K562 (cell line): ENCODE data around the gene KRT8. TPM values are rescaled to one million over a fixed set of nuclear protein-coding genes. Genes with fewer than 3 reads are reported as not detected.

Source experiments
- ATF3 ChIP-seq, 2 experiments: fragments of 450-650 bp in 1 of 2; sonication (generic) in 1 of 2; formaldehyde crosslinking in 1 of 2; IDR thresholded peaks in 1 of 2; conservative IDR thresholded peaks in 1 of 2; 2 replicates each; pipeline versions ENCODE4 v1.6.1 to v1.8.1; 2016 to 2023; ENCODE audit warnings: mild to moderate bottlenecking in 2 of 2, moderate library complexity in 2 of 2, inconsistent platforms in 1 of 2, missing genetic modification reagents in 1 of 2
- CBX5 ChIP-seq: IDR thresholded peaks from 2 replicates; pipeline ENCODE4 v1.6.1; 2014; ENCODE audit warnings: low read depth, borderline replicate concordance
- CREB3 ChIP-seq: fragments of 450-650 bp; conservative IDR thresholded peaks from 2 replicates; pipeline ENCODE4 v1.6.1; 2016; ENCODE audit warnings: missing genetic modification characterization, low read depth, mild to moderate bottlenecking, missing compliant biosample characterization, moderate library complexity
- CUX1 ChIP-seq: fragments of 200-800 bp; sonication (Bioruptor generic); IDR thresholded peaks from 2 replicates; pipeline ENCODE4 v1.6.1; 2016; ENCODE audit warnings: missing genetic modification characterization, missing compliant biosample characterization
- ELF4 ChIP-seq: fragments of 450-650 bp; formaldehyde crosslinking; IDR thresholded peaks from 2 replicates; pipeline ENCODE4 v1.4.0; 2022; ENCODE audit warnings: missing genetic modification characterization
- ESRRA ChIP-seq: fragments of 450-650 bp; IDR thresholded peaks from 2 replicates; pipeline ENCODE4 v1.6.1; 2014; ENCODE audit warnings: low read depth, mild to moderate bottlenecking, moderate library complexity, borderline replicate concordance
- HOMEZ ChIP-seq: fragments of 250-450 bp; sonication (Bioruptor Pico); IDR thresholded peaks from 2 replicates; pipeline ENCODE4 v1.4.0; 2020; ENCODE audit warnings: mild to moderate bottlenecking, moderate library complexity
- MCM7 ChIP-seq, 2 experiments: fragments of 450-650 bp; IDR thresholded peaks; 2 replicates each; pipeline ENCODE4 v1.6.1; 2016 to 2018
- NR2F6 ChIP-seq: fragments of 450-650 bp; formaldehyde crosslinking; IDR thresholded peaks from 2 replicates; pipeline ENCODE4 v1.4.0; 2020; ENCODE audit warnings: mild to moderate bottlenecking
- OTX1 ChIP-seq: fragments of 450-650 bp; formaldehyde crosslinking; IDR thresholded peaks from 2 replicates; pipeline ENCODE4 v1.4.0; 2022; ENCODE audit warnings: mild to moderate bottlenecking
- POU5F1 ChIP-seq: fragments of 150-350 bp; IDR thresholded peaks from 2 replicates; pipeline ENCODE4 v1.6.1; 2014; ENCODE audit warnings: borderline replicate concordance, low read length, low read depth, mild to moderate bottlenecking; ENCODE audit not compliant: partially characterized antibody
- PTBP1 ChIP-seq: fragments of 200-400 bp; formaldehyde crosslinking; IDR thresholded peaks from 2 replicates; pipeline ENCODE4 v1.6.1; 2017; ENCODE audit warnings: low read depth, low read length
- RBM39 ChIP-seq: fragments of 200-400 bp; formaldehyde crosslinking; optimal IDR thresholded peaks from 2 replicates; pipeline ENCODE3; 2018; ENCODE audit warnings: low read depth, low read length
- TAL1 ChIP-seq: fragments of 450-650 bp; IDR thresholded peaks from 2 replicates; pipeline ENCODE4 v1.6.1; 2016; ENCODE audit warnings: mild to moderate bottlenecking
- YBX1 ChIP-seq: fragments of 450-650 bp; IDR thresholded peaks from 2 replicates; pipeline ENCODE4 v1.7.1; 2016; ENCODE audit warnings: mild to moderate bottlenecking
- ZNF23 ChIP-seq: fragments of 250-450 bp; sonication (Bioruptor Pico); IDR thresholded peaks from 2 replicates; pipeline ENCODE4 v1.4.0; 2020; ENCODE audit warnings: mild to moderate bottlenecking
- ZNF41 ChIP-seq: fragments of 250-450 bp; sonication (Bioruptor Pico); conservative IDR thresholded peaks from 2 replicates; pipeline ENCODE4 v1.4.0; 2020; ENCODE audit warnings: mild to moderate bottlenecking
- polyA plus RNA-seq, 8 experiments: library from polyadenylated mRNA; depleted of rRNA in 4 of 8; stranded (reverse) in 5 of 8; unstranded in 3 of 8; fragments of >200 nt; fragmentation: Nextera tagmentation in 2 of 8; fragmentation: Illumina TruSeq in 1 of 8; extraction: Ambion mirVana in 2 of 8; extraction: Trizol in 1 of 8; gene quantifications; 2 replicates each; pipeline versions ENCODE4 v1.2.1 to v1.2.3, GENCODE V29; 2011 to 2014; ENCODE audit warnings: inconsistent platforms in 1 of 8, missing spikeins in 1 of 8
- total RNA-seq, 7 experiments: library from RNA; depleted of rRNA in 6 of 7; stranded (reverse); fragments of >200 nt in 6 of 7; fragmentation: Illumina TruSeq in 2 of 7; extraction: Trizol in 2 of 7; gene quantifications; 2 replicates each; pipeline versions ENCODE4 v1.2.1 to v1.2.3, GENCODE V29; 2011 to 2021; ENCODE audit warnings: low replicate concordance in 1 of 7

Gene KRT8
- total and polyA plus RNA-seq, 9 of the 15 experiments (the other 6 are each of a cell fraction or from before 2014, with no cell fraction given) = 41.5 to 661 (median 260) TPM

- TF ChIP-seq CBX5 (no peak), ESRRA (no peak), HOMEZ (CRISPR knock-in tag) (no peak), MCM7 (IDR thresholded peaks at IDR 0.05) (no peak), ZNF41 (CRISPR knock-in tag) (no peak), OTX1 (no peak), ELF4 (CRISPR knock-in tag) (no peak), POU5F1 (no peak), ATF3 (IDR thresholded peaks at IDR 0.05) (no peak), ATF3 (CRISPR knock-in tag; conservative IDR thresholded peaks at IDR 0.05) (no peak), TAL1 (no peak), CREB3 (tag) (no peak), ZNF23 (no peak), YBX1 (no peak), PTBP1 (no peak), RBM39 (no peak), NR2F6 (CRISPR knock-in tag) (no peak), CUX1 (CRISPR knock-in tag) (no peak)
These were observed 2.4 kb upstream of the KRT8 start (continued) for GRCh38 chr12:52907092-52907810.
